SKM-1 (cell line): Measurements from ENCODE around the gene CAMK2A.

ENCODE experiments used
- DNase-seq: peaks from one replicate; lab custom pipeline; 2025; ENCODE audit not compliant: unreplicated experiment; lab: John Stamatoyannopoulos, UW

The CAMK2A gene

DNA sequence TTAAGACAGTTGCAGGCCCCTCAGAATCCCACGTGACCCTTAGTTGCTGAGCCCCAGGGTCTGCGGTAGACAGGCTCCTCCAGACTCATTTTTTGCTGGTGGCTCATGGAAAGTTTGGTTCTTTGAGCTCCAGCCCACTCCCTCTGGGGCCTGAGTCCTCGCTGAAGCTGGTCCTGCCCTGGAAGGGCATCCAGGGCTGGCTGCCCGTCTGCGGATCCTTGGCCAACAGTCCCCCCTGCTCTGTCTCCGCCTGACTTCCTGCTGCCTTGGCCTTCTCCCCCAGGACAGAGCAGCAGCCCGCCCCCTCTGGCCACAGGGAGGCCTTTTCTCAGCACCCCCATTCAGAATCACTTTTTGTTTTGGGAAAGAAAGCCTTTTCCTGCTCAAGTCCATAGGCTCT is 75.3 kb downstream of the CAMK2A start:
- no peak for DNase-seq

DNA sequence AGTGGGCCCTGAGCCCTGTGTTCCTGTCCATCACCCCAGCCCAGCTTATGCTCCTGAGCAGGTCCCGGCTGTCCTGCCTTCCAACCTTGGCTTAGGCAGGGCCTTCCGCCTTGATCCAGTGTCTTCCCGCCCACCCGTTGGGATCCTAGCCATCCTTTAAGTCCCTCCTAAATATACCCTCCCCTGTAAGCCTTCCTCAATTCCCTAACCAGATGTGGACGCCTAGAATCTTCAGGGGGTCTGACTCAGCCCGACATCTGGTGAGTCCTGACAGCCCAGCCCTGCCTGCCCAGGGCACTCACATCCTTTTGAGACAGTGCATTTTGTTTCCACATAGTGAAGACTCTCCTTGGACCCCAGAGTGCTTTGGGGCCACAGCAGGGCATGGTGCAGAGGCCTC is 76.0 kb downstream of the CAMK2A start:
- no peak for DNase-seq

GRCh38 chr5:150211156-150212030 is 78.2 kb downstream of the CAMK2A start:
- no peak for DNase-seq

- DNase-seq, result no peak
Measured at GRCh38 chr5:150210644-150211043, 78.9 kb downstream of the CAMK2A start.

DNA sequence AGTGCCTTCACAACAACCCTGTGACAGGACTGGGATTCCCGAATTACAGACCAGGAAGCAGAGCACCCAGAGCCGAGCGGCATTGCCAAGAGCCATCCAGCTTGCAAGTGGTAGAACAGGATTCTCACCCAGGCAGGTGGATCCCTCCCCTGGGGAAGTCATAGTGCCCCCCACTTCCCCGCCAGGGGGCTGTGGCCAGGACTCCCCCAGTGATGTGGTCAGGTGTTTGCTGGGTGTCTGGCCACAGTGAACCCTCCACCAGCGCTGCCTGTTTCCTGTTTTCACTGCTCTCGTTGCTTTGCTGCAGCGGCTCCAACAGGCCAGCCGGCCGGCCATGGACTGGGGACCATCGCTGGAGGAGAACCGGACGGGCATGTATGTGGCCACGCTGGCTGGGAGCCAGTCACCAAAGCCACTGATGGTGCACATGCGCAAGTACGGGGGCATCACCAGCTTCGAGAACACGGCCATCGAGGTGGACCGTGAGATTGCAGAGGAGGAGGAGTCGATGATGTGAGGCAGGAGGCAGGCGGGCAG is 80.4 kb downstream of the CAMK2A start:
- DNase-seq, result no peak

DNA sequence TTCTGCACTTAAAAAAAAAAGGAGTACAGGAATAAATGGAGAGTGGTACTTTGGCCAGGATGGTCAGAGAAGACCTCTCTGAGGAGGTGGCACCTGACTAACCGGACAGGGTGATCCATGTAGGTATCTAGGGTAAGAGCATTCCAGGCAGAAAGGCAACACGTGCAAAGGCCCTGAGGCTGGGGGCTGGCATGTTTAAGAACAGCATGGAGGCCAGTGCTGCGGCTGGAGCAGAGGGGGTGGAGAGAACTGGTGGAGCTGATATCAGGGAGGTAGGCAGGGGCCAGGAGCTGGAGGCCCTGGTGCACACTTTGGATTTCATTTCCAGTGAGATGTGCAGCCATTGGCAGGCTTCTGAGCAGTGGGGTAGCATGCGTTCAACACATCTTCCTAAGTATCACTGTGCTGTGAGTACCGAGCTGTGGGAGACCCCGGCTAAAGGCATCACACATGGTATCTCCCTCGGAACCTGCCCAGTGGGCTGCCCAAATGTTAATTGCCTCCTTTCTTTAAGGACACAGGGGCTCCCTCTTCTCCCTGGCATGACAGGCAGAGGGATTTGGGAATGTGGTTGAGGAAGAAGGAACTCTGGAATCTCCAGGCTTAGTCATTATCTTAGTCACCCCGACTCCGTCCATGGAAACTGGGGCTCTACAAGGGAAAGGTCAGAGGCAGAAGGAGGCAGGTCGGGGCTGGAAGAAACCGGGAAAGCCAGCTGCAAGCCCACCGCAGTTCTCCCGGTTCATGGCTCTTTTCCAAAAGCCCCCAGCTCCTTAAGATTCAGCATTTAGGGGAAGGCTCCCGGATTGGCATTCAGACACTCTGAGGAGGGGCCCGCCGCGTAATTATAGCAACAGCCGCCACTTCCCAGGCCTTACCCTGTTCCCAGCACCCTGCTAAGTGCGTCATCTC is 81.1 kb downstream of the CAMK2A start:
- no peak for DNase-seq

GRCh38 chr5:150206779-150207115 is 82.8 kb downstream of the CAMK2A start:
- DNase-seq, result no peak

DNA sequence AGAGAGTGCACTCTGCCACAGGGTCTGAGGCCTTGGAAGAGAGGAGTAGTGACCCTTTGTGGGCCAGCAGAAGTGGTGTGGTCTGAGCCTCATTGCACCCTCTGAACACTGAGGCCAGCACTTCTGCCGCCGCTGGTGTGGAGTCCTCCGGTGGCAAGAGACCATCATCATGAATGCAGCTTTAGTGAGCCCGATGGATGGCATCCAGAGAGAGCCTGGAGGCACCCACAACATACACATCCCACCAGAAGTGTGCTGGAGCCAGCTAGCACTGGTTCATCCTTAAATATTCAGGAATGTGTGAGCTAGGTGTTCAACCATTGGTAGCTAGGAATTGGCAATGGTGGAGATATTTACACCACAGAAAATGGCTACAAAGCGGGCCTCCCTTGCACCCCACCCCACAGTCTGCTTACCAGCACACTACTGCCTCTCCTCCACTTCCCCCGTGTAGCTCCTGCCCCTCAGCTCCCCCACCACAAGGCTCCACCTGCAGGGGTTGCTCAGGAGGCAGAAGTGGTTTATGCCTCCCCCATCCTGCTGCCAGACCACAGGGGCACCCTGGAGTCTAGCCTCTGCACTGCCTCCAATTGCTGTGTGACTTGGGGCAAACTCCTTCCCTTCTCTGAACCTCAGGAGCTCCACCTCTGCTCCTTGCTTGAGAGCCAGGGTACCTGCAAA is 83.3 kb downstream of the CAMK2A start:
- no peak for DNase-seq

- DNase-seq, result no peak
Measured at GRCh38 chr5:150204590-150204960, 85.0 kb downstream of the CAMK2A start.

DNA sequence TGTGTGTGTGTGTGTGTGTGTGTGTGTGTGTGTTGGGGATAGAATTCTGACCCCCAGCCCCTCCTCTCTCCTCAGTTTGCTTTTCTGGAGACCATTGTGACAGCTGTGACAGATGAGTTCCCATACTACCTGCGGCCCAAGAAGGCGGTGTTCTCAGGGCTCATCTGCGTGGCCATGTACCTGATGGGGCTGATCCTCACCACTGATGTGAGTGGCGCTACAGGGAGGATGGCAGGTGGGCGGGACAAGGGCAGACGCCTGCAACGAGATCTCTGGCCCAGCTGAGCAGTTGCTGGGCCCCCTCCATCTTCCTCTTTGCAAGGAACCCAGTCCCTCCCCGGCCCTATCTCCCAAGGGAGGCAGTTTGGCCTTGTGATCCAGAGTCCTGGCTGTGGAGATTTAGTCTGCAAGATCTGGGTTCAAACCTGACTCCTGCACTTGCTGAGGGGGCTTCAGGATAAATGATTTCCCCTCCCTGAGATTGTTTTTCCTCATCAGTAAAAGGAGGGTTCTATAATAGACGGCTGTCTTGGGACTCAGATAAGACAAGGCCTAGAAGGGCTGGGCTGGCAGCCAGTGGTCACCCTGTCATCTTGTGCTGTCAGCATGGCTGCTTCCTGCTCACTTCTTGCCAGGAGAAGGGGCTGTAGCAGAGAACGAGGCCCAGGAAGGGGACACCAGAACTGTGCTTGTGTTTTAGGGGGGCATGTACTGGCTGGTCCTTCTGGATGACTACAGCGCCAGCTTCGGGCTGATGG is 85.6 kb downstream of the CAMK2A start:
- no peak for DNase-seq

DNA sequence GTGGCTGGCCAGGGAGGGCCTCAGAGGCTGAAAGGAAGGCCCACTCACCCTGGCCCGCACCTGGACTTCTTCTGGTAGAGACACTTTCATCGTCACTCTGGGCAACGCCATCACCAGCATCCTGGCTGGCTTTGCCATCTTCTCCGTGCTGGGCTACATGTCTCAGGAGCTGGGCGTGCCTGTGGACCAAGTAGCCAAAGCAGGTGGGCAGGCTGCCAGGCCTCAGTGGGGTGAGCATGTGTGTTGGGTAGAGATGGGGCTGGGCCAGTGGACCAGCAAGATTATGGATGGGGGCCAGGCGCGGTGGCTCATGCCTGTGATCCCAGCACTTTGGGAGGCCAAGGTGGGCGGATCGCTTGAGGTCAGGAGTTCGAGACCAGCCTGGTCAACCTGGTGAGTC is 87.1 kb downstream of the CAMK2A start:
- DNase-seq, result no peak

DNA sequence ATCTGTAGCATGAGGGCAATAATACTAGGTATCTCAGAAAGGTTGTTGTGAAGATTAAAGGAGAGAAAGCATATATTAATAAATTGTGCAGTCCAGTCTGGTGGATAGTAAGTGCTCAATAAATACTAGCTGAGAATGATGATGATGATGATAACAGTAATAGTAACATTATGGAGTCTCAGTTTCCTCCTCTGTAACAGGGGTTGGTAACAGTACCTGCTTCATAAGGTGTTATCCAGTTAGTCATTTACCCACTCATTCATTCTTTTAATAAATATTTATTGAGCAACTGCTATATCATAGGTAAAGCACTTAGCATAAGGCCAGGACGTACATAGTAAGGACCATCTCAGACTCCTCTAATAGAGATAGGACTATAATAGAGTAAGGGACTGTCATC is 92.1 kb downstream of the CAMK2A start:
- no peak for DNase-seq

DNA sequence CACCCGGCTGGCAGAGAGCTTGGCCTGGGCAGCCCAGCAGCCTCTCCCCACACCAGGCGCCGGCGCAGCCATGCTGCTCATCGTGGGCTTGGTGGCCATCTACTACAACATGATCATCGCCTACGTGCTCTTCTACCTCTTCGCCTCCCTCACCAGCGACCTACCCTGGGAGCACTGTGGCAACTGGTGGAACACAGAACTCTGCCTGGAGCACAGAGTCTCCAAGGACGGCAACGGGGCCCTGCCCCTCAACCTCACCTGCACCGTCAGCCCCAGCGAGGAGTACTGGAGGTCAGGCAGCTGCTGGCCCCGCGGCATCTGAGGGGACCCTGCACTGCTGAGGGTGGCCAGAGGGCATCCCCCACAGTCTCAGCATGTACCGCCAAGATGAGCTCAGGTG is 92.6 kb downstream of the CAMK2A start:
- no peak for DNase-seq

DNA sequence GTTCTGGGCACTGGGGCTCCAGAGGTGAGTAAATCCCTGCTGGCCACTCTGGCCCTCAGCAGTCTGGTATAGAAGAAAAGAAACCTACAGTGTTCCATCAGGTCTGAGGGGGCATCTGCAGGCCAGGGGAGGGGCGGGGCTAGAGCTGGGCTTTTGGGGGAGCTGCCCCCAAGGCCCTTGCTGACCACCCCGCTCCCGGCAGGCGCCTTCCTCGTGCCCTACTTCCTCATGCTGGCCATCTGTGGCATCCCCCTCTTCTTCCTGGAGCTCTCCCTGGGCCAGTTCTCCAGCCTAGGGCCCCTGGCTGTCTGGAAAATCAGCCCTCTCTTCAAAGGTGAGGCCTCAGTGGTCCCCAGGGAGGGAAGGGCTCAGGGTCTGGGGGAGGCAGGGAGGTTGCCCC is 93.1 kb downstream of the CAMK2A start:
- DNase-seq, result no peak

- peak; percentile 35 for DNase-seq
Measured at GRCh38 chr5:150195736-150196485, 93.7 kb downstream of the CAMK2A start.

GRCh38 chr5:150192462-150192861 is 97.1 kb downstream of the CAMK2A start:
- no peak for DNase-seq

DNA sequence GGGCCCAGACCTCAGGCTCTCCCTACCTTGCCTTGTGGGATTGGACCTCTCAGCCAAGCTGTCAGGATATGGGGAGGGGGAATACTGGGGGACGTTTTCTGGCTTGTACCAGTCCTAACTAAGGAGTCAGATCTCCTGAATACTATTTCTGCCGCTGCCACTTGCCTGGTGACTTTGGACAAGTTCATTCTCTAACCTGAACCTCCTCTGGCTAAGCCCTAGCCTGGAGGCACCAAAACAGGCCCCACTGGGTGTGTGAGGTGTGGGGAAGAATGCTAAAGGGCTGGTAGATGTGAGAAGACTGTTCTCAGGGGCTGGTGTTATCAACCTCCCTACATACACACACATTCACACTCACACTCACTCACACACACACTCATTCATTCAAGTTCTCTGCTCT is 98.6 kb downstream of the CAMK2A start:
- DNase-seq, result no peak

GRCh38 chr5:150190503-150190979 is 99.0 kb downstream of the CAMK2A start:
- DNase-seq, result no peak

- no peak for DNase-seq
Measured at GRCh38 chr5:150189728-150190502, 99.7 kb downstream of the CAMK2A start, which contains the start of gene SLC6A7. Gene SLC6A7 (plus strand): TSS chr5:150190062. CDS start chr5:150190328, 266 bp downstream.
